Measurements from ENCODE around the gene ARHGAP33.
"Not testable (repeated sequence)": the region's sequence is repeated elsewhere in the genome, so short reads cannot be mapped to it uniquely, and the experiment has no call there.

The ARHGAP33 gene

DNA sequence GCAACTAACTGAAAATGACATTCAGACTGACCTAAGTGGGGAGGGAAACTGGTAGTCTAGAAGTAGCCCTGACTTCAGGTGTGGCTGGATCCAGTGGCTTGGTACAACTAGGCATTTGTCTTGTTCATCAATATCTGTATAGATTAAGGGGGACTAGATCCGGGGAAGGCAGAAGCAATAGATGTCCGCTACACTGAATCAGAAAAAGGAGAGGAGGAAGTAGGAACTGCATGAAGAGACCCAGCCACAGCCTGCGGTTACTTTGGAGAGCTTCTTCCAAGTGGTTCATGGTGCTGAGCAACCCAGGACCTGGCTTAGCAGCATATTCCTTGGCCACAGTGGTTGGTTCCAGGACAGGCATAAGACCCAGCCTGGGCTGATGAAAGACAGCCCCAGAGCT lies 47.2 kb downstream of the ARHGAP33 start:
- no peak for DNase-seq (ENCODE audit: low read depth in 1 of 2, low spot score in 1 of 2)

DNA sequence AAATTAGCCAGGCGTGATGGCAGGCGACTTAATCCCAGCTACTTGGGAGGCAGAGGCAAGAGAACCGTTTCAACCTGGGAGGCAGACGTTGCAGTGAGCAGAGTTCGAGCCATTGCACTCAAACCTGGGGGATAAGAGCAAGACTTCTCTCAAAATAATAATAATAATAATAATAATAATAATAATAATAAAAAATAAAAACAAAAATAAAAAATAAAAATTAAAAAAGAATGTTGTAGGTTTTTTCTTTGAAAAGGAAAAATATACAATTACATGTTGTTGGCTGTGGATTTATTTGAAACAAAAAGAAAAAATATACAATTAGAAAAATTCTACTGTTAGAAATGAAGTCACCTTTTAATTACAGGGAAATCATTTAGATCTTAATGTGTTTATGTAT lies 48.8 kb downstream of the ARHGAP33 start:
- DNase-seq (ENCODE audit: low read depth in 1 of 2, low spot score in 1 of 2), result no peak

DNA sequence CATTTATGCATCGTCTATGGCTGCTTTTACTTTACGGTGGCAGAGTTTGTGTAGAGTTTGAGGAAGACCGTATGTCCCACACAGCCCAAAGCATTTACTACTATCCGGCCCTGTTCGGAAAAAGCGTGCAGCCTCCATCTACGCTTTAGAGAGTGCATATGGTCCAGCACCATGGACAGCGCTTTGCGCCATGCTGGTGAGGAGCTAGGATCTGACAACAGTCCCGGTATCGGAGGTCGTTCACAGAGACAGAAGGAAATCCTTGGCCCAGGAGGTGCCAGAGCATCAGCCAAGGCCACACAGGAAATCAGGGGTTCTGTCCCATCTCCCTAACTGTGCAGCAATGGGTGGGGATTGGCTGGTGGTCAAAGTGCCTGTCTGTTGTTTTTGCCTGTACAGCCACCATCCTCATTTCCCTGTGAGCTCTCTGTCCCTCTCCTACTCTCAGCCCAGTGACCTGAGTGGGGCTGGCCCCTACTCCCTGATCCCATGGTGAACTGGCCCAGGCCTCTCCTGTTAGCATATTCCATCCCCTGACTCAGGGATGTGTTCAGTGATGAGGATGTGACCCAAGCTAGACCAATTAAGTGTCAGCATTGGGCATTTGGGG lies 53.4 kb downstream of the ARHGAP33 start:
- DNase-seq (ENCODE audit: low read depth in 1 of 2, low spot score in 1 of 2), result peak in 1 of 2 donors; percentile 12

DNA sequence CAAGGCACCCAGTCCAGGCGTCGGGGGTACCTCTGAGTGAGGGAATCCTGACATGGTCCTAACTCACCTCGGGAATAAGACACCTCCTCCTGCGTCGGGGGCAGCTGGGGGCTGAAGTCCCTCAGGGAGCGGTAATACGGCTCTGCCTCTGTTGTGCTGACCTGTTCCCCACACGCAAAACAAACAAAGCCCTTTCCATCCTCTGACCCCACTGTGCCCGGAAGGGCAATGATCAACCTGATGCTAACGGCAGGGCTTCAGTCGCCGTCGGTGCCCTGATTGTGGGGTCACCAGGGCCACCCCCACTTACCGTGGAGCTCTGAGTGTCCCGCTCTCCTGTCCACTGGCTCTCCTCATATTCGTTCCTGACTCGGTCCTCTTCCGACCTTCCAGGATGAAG lies 55.6 kb downstream of the ARHGAP33 start:
- DNase-seq (ENCODE audit: low read depth in 1 of 2, low spot score in 1 of 2), result no peak

DNA sequence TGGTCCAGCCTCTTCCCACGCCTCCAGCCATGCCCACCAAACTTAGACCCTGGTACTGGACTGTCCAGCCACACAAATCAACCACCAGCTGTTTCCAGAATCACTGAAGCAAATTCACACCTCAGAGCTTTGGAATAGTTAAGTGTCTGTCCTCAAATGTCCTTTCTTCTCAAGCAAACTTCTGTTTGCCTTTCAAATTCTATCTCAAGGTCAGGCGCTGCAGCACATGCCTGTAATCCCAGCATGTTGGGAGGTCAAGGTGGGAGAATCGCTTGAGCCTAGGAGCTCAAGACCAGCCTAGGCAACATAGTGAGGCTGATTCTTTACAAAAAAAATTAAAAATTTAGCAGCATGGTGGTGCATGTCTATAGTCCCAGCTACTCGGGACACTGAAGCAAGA lies 56.7 kb downstream of the ARHGAP33 start:
- no peak for DNase-seq (ENCODE audit: low read depth in 1 of 2, low spot score in 1 of 2)

DNA sequence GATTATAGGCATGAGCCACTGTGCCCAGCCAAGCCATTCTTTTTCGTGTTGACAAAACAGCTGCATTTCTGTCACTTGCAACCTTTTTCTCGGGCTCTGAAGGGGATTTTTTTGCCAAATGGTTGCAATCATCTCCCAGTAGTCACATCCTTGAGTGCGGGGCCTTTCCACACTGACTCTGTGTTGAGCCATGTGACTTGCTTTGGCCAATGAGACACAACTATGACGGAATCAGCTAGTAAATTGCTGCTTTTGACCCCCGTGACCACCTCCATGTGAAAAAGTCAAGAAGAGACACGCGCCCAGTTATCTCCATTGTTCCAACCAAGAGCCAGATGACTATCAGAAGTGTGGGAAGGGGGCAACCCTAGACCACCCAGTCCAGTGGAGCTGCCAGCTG lies 58.6 kb downstream of the ARHGAP33 start:
- no peak for DNase-seq (ENCODE audit: low read depth in 1 of 2, low spot score in 1 of 2)

DNA sequence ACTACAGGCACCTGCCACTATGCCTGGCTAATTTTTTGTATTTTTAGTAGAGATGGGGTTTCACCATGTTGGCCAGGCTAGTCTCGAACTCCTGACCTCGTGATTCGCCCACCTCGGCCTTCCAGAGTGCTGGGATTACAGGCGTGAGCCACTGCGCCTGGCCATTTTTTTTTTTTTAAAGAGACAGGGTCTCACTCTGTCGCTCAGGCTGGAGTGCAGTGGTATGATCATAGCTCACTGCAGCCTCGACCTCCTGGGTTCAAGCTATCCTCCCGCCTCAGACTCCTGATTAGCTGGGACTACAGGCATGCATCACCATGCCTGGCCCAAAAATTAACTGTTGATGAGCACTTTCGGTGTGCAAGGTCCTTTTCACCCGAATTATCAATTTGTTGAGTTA lies 60.7 kb downstream of the ARHGAP33 start:
- not testable (repeated sequence) for DNase-seq (ENCODE audit: low read depth in 1 of 2, low spot score in 1 of 2)
